OCI-LY1 (cell line): ENCODE measurements around the gene PLIN4.

Experiments used
- H2AFZ ChIP-seq: fragments of 200-600 bp; sonication (generic), shearing (Covaris generic); 2 replicates; pipeline ENCODE4 v1.6.0; 2014; ENCODE audit warnings: antibody characterized with exemption, mild to moderate bottlenecking, low read length
- H3F3A ChIP-seq: fragments of 200-600 bp; sonication (generic), shearing (Covaris generic); 2 replicates; pipeline ENCODE4 v1.6.0; 2014; ENCODE audit warnings: mild to moderate bottlenecking, antibody characterized with exemption, low read length, moderate library complexity; ENCODE audit not compliant: insufficient read depth
- H3K27ac ChIP-seq: fragments of 200-600 bp; sonication (generic); 2 replicates; pipeline ENCODE4 v1.5.1; 2014; ENCODE audit warnings: low read length, mixed run types, mild to moderate bottlenecking, low read depth; ENCODE audit not compliant: poor library complexity, severe bottlenecking
- H3K27me3 ChIP-seq: fragments of 200-600 bp; sonication (generic); 2 replicates; pipeline ENCODE4 v1.6.0; 2014; ENCODE audit warnings: antibody characterized with exemption, mild to moderate bottlenecking, low read length, moderate library complexity; ENCODE audit not compliant: insufficient read depth
- H3K36me3 ChIP-seq: fragments of 200-600 bp; sonication (generic); 2 replicates; pipeline ENCODE4 v1.6.1; 2014; ENCODE audit warnings: mild to moderate bottlenecking, antibody characterized with exemption, low read length, moderate library complexity, mixed read lengths; ENCODE audit not compliant: insufficient read depth
- H3K4me1 ChIP-seq: fragments of 200-600 bp; sonication (generic); 2 replicates; pipeline ENCODE4 v1.5.1; 2014; ENCODE audit warnings: mild to moderate bottlenecking, low read length, moderate library complexity; ENCODE audit not compliant: insufficient read depth, severe bottlenecking
- H3K4me2 ChIP-seq: fragments of 200-600 bp; sonication (generic), shearing (Covaris generic); 2 replicates; pipeline ENCODE4 v1.6.1; 2014; ENCODE audit warnings: low read length
- H3K4me3 ChIP-seq: fragments of 200-600 bp; sonication (generic); 2 replicates; pipeline ENCODE4 v1.5.1; 2014; ENCODE audit warnings: low read length, low read depth, mild to moderate bottlenecking, mixed read lengths; ENCODE audit not compliant: poor library complexity, severe bottlenecking
- H3K79me2 ChIP-seq: fragments of 200-600 bp; shearing (Covaris generic); 2 replicates; pipeline ENCODE4 v1.6.1; 2016; ENCODE audit warnings: mixed run types, low read length, mixed read lengths; ENCODE audit not compliant: insufficient read depth
- H3K9ac ChIP-seq: fragments of 200-600 bp; sonication (generic), shearing (Covaris generic); 2 replicates; pipeline ENCODE4 v1.6.1; 2014; ENCODE audit warnings: mild to moderate bottlenecking, low read length, mixed read lengths
- H3K9me2 ChIP-seq: fragments of 200-600 bp; sonication (generic), shearing (Covaris generic); 2 replicates; pipeline ENCODE4 v1.6.1; 2014; ENCODE audit warnings: low read depth, mild to moderate bottlenecking, low read length, mixed read lengths
- H3K9me3 ChIP-seq: fragments of 200-600 bp; shearing (Covaris generic); 2 replicates; pipeline ENCODE4 v1.6.1; 2014; ENCODE audit warnings: low read length, mixed read lengths
- H4K20me1 ChIP-seq: fragments of 200-600 bp; sonication (generic), shearing (Covaris generic); 2 replicates; pipeline ENCODE4 v1.6.0; 2016; ENCODE audit warnings: mild to moderate bottlenecking, low read length; ENCODE audit not compliant: insufficient read depth
- CTCF ChIP-seq: fragments of 200-600 bp; sonication (generic), shearing (Covaris generic); IDR thresholded peaks from 2 replicates; pipeline ENCODE4 v1.5.1; 2017; ENCODE audit warnings: mild to moderate bottlenecking, antibody characterized with exemption, low read length, moderate library complexity, mixed read lengths
- EZH2 ChIP-seq: fragments of 200-600 bp; sonication (generic), shearing (Covaris generic); IDR thresholded peaks from 2 replicates; pipeline ENCODE4 v1.8.0; 2017; ENCODE audit warnings: borderline replicate concordance, mixed run types, mild to moderate bottlenecking, antibody characterized with exemption, low read length, moderate library complexity, mixed read lengths

PLIN4 gene

GRCh38 chr19:4504891-4505569 lies 13.3 kb downstream of the PLIN4 start:
- H3K4me2 ChIP-seq, result no peak overlapping the region

GRCh38 chr19:4504297-4504701 lies 14.0 kb downstream of the PLIN4 start:
- H3K79me2 ChIP-seq, result no peaks in the 10 kb centered on the region
- H2AFZ ChIP-seq, result no peak overlapping the region
- no peaks in the 10 kb centered on the region for H3F3A ChIP-seq
- no peak overlapping the region for H3K4me3 ChIP-seq
- peaks cover 16% of the 10 kb centered on the region for H3K36me3 ChIP-seq
- H3K9ac ChIP-seq, result no peak overlapping the region
- TF ChIP-seq CTCF, result no peak
- no peak for TF ChIP-seq EZH2
- no peak overlapping the region for H3K4me2 ChIP-seq
- no peaks in the 10 kb centered on the region for H3K9me3 ChIP-seq
- no peaks in the 10 kb centered on the region for H3K9me2 ChIP-seq
- H4K20me1 ChIP-seq, result no peaks in the 10 kb centered on the region
- H3K4me1 ChIP-seq, result no peaks in the 10 kb centered on the region
- H3K27ac ChIP-seq, result no peak overlapping the region
- no peaks in the 10 kb centered on the region for H3K27me3 ChIP-seq

More at GRCh38 chr19:4504891-4505569, 13.3 kb downstream of the PLIN4 start:
- Histone ChIP-seq H2AFZ (no peak overlapping the region), H4K20me1 (no peaks in the 10 kb centered on the region), H3K9me3 (no peaks in the 10 kb centered on the region), H3K27ac (no peak overlapping the region), H3F3A (no peaks in the 10 kb centered on the region), H3K9ac (no peak overlapping the region), H3K36me3 (peaks cover 16% of the 10 kb centered on the region), H3K27me3 (no peaks in the 10 kb centered on the region), H3K79me2 (no peaks in the 10 kb centered on the region), H3K4me3 (no peak overlapping the region), H3K9me2 (no peaks in the 10 kb centered on the region), H3K4me1 (no peaks in the 10 kb centered on the region)
- no peak for TF ChIP-seq EZH2
- no peak for TF ChIP-seq CTCF

GRCh38 chr19:4503825-4504170 lies 14.5 kb downstream of the PLIN4 start:
- Histone ChIP-seq H3K9ac (no peak overlapping the region), H3K27me3 (no peaks in the 10 kb centered on the region), H3K79me2 (no peaks in the 10 kb centered on the region), H3K27ac (no peak overlapping the region), H2AFZ (no peak overlapping the region), H3K4me2 (no peak overlapping the region), H3K9me3 (no peaks in the 10 kb centered on the region), H3F3A (no peaks in the 10 kb centered on the region), H3K4me1 (no peaks in the 10 kb centered on the region), H3K4me3 (no peak overlapping the region), H3K36me3 (peaks cover 16% of the 10 kb centered on the region), H3K9me2 (no peaks in the 10 kb centered on the region), H4K20me1 (no peaks in the 10 kb centered on the region)
- TF ChIP-seq CTCF (no peak), EZH2 (no peak)
